Measurements from ENCODE around the gene RAB4A. TPM values are rescaled to one million over a fixed set of nuclear protein-coding genes. Genes with fewer than 3 reads are reported as not detected.

RAB4A gene
- total and polyA plus RNA-seq, 9 of the 15 experiments (the other 6 are each of a cell fraction or from before 2014, with no cell fraction given), result 8.3 to 61.0 (median 26.7) TPM

- TF ChIP-seq PTBP1 (IDR thresholded peaks at IDR 0.05; ENCODE audit: low read depth, low read length) (no peak), TRIM24 (IDR thresholded peaks at IDR 0.05) (0 out of 4 replicates have a peak, but pooled peaks have one; percentile 15 to 39), NEUROD1 (IDR thresholded peaks at IDR 0.05; ENCODE audit: borderline replicate concordance, low read depth, low read length, partially characterized antibody) (no peak), CLOCK (CRISPR knock-in tag; IDR thresholded peaks at IDR 0.05; ENCODE audit: borderline replicate concordance) (no peak), THRA (IDR thresholded peaks at IDR 0.05) (no peak), NONO (IDR thresholded peaks at IDR 0.05; ENCODE audit: low read depth in 2 of 2, low read length in 1 of 2) (no peak), IRF2 (CRISPR knock-in tag; IDR thresholded peaks at IDR 0.05) (no peak), U2AF1 (optimal IDR thresholded peaks at IDR 0.05; ENCODE audit: low read depth, low read length) (no peak), JUND (IDR thresholded peaks at IDR 0.05; ENCODE audit: borderline replicate concordance, low read depth, low read length) (peak; percentile 44; the same call in 1 of the 2 replicates), JUND (tag; IDR thresholded peaks at IDR 0.05; ENCODE audit: borderline replicate concordance, low read depth, low read length) (peak; percentile 75; the same call in 2 of the 3 replicates), LEF1 (IDR thresholded peaks at IDR 0.05) (peak; percentile 56; the same call in 1 of the 2 replicates), TAL1 (IDR thresholded peaks at IDR 0.05) (peak; percentile 34), GABPB1 (CRISPR knock-in tag; IDR thresholded peaks at IDR 0.05) (no peak), ETV5 (CRISPR knock-in tag; IDR thresholded peaks at IDR 0.05; ENCODE audit: low read depth) (no peak), TAF1 (IDR thresholded peaks at IDR 0.05; ENCODE audit: control insufficient read depth, extremely low read depth, insufficient read depth, low read length, severe bottlenecking) (no peak), SRSF7 (optimal IDR thresholded peaks at IDR 0.05; ENCODE audit: low read depth, low read length) (no peak), PURB (CRISPR knock-in tag; IDR thresholded peaks at IDR 0.05; ENCODE audit: low read depth) (no peak), SMC3 (conservative IDR thresholded peaks at IDR 0.05; ENCODE audit: insufficient read depth, low read depth, low read length) (no peak), MEF2D (tag; conservative IDR thresholded peaks at IDR 0.05; ENCODE audit: low read depth) (peak; percentile 79)
- TF ChIP-seq, protein P1, sequence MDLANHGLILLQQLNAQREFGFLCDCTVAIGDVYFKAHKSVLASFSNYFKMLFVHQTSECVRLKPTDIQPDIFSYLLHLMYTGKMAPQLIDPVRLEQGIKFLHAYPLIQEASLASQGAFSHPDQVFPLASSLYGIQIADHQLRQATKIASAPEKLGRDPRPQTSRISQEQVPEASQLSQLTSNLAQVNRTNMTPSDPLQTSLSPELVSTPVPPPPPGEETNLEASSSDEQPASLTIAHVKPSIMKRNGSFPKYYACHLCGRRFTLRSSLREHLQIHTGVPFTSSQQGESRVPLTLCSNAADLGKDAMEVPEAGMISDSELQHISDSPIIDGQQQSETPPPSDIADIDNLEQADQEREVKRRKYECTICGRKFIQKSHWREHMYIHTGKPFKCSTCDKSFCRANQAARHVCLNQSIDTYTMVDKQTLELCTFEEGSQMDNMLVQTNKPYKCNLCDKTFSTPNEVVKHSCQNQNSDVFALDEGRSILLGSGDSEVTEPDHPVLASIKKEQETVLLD (IDR thresholded peaks at IDR 0.05), result no peak
- TF ChIP-seq, protein P2, sequence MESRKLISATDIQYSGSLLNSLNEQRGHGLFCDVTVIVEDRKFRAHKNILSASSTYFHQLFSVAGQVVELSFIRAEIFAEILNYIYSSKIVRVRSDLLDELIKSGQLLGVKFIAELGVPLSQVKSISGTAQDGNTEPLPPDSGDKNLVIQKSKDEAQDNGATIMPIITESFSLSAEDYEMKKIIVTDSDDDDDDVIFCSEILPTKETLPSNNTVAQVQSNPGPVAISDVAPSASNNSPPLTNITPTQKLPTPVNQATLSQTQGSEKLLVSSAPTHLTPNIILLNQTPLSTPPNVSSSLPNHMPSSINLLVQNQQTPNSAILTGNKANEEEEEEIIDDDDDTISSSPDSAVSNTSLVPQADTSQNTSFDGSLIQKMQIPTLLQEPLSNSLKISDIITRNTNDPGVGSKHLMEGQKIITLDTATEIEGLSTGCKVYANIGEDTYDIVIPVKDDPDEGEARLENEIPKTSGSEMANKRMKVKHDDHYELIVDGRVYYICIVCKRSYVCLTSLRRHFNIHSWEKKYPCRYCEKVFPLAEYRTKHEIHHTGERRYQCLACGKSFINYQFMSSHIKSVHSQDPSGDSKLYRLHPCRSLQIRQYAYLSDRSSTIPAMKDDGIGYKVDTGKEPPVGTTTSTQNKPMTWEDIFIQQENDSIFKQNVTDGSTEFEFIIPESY (CRISPR knock-in tag; IDR thresholded peaks at IDR 0.05), result no peak
Measured at GRCh38 chr1:229280037-229280828, 9.3 kb downstream of the RAB4A start (continued).
